Forelimb muscle (tissue), 1 donor: Measurements from ENCODE around the gene GJD2. TPM values are rescaled to one million over a fixed set of nuclear protein-coding genes. Genes with fewer than 3 reads are reported as not detected.

Experiments used
- DNase-seq: peaks from one replicate; pipeline ENCODE4 v3.0.0-alpha.2; 2013; ENCODE audit warnings: low read depth
- polyA plus RNA-seq: library from polyadenylated mRNA; unstranded; fragments of 120-200 nt; gene quantifications from one replicate; pipeline ENCODE4 v1.2.1, GENCODE V29; 2013; ENCODE audit not compliant: insufficient read length

The GJD2 gene
- polyA plus RNA-seq, 1 donor: 7.0 TPM

- no peak for DNase-seq
Observed at GRCh38 chr15:34773013-34773412, 18.2 kb upstream of the GJD2 start.

GRCh38 chr15:34772312-34772711, 17.5 kb upstream of the GJD2 start:
- DNase-seq: no peak

DNA sequence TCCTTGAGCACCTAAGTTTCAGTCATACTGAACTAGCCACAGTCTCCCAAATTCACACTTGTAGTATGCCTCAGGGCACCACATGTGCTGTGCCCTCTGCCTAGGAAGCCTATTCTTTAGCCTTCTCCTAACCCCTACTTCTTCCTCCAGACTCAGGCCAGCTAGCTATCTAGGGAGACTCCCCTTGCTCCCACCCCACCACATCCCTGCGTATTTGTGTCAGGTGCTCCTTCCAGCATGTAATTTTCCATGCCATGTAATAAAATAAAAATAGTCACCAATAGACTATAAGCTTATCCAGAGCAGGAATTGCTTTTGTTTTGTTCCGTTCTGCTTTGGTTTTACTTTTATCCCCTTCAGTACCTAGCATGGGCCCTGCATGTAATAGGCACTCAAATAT, 14.9 kb upstream of the GJD2 start:
- no peak for DNase-seq

DNA sequence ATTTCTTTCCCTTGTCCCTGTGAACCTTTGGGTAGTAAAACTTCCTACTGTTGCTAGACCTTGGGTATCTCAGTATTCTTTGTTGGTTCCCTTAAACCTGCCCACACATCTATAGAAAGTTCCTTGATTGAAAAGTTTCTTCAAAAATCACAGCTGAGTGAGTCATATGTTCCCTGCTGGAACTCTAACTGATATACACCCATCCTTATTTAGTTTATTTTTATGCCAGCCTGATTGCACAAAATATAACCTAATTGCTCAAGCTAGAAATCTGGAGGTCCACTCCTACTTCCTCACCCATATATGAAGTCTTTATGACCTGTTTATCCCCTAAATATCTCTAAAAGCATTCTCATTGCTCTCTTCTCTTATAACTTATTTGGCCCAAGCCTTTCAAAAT, 13.7 kb upstream of the GJD2 start:
- no peak for DNase-seq

- no peak for DNase-seq
Observed at GRCh38 chr15:34765741-34766140, 10.9 kb upstream of the GJD2 start.

DNA sequence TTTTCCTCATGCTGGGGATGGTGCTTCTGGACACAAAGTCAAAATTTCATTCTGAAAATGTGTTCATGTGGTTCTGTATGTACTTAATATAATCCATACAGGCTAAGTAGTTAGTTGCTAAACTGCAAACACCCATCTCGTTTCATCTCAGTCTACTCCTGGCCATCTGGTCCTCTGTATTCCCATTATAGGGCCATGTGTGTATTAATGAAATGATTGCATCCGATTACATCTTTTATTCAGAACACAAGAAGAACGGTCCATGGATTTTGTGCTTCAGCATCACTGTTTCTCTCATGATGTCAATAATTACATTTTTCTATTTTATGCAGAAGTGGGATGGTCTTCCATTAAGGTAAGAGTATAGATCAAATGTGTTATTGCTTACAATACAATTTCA, 6.1 kb upstream of the GJD2 start:
- no peak for DNase-seq

DNA sequence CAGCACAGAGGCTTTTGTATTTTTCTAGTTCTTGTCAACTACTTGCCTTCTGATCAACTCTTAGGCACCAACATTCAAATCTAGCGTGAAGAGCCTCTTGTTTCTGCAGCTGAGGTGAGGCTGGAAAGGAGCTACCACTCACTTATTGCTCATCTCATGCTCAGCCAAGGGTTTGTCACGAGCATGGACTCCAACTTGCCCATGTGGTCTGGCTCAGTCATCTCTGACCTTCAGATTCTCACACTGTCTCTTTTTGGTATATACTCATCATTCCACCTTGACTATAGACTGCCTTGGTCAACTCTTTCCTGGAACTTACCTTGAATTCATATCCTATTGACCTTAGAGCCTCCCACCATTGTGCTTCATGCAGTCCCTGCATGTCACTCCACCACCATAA, 5.2 kb upstream of the GJD2 start:
- no peak for DNase-seq

DNA sequence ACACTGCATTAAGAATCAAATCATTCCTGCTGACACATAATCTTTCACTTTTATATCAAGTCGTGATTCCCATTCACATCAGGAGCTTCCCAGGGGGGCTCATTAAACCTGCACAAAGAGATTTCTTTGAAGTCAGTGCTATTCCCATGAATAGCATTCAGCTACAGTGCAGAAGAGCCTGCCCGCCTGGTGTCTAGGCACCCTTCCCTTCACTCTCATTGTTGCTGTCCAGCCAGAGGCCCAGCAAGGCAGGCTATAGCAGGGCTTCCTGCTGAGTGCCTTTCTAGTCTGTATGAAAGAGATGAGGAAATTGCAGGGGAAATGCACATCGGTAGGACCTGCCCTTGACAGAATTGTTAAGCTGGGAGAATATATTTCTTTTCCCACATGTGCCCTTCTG, 4.5 kb upstream of the GJD2 start:
- DNase-seq: no peak

DNA sequence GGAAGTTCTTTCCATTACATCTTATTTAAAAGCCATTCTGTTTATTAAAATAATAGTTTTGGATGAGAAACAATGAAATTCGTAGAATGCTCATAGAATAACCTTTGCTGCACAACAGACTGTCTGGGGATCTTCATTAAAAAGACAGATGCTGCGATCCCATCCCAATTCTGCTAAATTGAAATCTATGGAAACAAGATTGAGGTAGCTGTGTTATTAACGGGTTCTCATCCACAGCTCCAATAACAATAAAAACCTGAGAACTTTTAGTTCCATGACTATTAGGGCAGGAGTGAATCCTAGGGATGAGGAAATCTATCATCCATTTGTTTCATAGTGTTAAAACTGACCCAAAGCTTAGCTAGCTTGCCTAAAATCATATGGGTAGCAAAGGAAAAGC, 2.5 kb upstream of the GJD2 start:
- no peak for DNase-seq

DNA sequence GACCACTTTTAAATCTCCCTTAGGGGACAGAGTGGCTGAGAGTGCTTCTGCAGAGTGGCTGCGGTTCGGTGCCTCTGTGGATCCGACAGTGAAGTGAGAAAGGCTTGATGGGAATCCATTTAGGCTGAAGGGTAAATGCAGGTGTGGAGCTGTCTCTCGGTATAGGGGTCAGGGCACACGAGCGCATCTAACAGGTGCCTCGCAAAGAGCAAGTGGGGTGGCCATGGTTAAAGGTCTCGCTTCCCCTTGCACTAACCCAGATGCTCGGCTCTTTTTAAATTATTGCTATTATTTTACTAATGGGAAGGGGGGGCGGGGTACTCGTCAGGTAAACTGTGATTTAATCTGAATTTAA, 598 bp upstream of the GJD2 start:
- DNase-seq: no peak

DNA sequence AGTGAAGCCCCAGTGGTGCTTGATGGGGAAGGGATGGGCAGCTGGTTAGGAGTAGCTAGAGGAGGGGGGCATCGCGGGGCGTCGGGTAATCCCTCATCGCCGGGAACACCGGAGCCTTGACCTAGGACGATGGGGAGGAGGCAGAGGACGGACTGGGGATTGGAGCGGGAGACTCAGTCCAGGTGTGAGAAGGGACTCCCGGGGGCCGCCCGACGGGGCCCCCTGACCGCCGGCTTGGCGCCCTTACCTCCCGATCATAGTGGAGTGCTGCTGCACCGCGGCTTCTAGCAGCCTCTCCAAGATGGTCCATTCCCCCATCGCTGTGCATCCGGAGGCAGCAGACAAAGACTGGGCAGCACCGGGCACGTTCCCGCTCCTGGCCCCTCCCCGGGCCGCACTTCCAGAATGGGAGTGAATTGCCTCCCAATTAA, 612 bp downstream of the GJD2 start:
- DNase-seq: no peak

DNA sequence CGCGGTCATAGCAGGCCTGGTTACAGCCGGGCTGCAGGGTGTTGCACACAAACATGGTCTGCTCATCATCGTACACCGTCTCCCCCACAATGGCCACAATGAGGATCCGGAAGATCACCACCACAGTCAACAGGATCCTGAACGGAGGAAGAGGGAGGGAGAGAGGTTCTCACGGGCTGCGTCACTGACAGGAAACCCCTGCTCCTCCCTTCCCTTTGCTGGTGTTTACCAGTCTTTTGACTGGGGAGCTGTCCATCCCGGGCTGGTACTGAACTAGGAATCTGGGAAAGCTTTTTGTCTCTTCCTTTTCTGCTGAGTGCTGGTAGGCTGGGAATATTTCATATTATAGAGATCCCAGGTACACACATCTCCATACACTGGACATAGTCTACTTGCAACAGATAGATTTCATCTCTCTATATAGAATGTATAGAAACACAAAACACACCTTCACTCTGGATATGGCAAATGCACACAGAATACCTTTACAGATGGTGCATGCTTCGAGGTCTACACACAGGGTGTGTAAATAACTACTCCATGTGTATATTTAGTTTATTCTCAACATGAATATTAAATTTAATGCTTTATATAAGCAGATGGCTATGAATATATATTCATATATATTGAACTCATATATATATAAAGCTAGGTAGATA, 1.4 kb downstream of the GJD2 start:
- no peak for DNase-seq

GRCh38 chr15:34749691-34750090, 5.1 kb downstream of the GJD2 start:
- DNase-seq: no peak

- no peak for DNase-seq
Observed at GRCh38 chr15:34739346-34739745, 15.5 kb downstream of the GJD2 start.

- DNase-seq: no peak
Observed at GRCh38 chr15:34738002-34738401, 16.8 kb downstream of the GJD2 start.

GRCh38 chr15:34737477-34737876, 17.3 kb downstream of the GJD2 start:
- no peak for DNase-seq

- DNase-seq: no peak
Observed at GRCh38 chr15:34734303-34734702, 20.5 kb downstream of the GJD2 start.

GRCh38 chr15:34733621-34734020, 21.2 kb downstream of the GJD2 start:
- no peak for DNase-seq

DNA sequence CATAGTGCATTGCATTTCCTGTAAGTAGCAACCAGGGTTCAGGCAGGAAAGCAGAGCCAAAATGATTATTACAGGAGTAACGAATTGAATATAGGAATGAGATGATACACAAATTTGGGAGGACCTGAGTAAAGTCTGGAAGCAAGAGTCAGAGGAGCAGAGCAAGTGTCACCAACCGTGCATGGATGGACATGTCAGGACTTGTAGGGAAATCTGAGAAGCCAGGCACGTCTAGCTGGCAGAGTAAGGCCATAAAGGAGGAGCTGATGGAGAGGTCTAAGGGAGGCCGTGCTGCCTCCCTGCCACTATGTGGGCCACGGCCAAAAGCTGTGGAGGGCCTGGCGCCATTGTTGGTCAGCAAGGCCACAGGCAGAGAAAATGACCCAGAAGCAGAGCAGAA, 22.4 kb downstream of the GJD2 start:
- no peak for DNase-seq

DNA sequence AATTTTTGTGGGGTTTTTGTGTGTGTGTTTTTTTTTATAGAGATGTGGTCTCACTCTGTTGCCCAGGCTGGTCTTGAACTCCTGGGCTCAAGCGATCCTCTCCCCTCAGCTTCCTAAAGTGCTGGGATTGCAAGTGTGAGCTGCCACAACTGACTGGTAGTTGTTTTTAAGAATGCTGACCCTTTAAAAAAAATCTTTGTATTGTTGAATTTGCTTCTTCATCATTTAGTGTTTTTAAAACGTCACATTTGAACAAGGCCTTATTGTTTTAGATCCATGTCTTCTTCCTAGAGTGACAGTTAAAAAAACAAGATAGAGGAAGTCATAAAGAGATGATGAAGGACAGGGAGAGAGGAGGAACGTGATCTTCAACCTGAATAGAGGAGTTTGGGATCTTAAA, 24.1 kb downstream of the GJD2 start:
- DNase-seq: no peak

- DNase-seq: no peak
Observed at GRCh38 chr15:34729886-34730285, 24.9 kb downstream of the GJD2 start.

- DNase-seq: no peak
Observed at GRCh38 chr15:34729056-34729455, 25.7 kb downstream of the GJD2 start.

DNA sequence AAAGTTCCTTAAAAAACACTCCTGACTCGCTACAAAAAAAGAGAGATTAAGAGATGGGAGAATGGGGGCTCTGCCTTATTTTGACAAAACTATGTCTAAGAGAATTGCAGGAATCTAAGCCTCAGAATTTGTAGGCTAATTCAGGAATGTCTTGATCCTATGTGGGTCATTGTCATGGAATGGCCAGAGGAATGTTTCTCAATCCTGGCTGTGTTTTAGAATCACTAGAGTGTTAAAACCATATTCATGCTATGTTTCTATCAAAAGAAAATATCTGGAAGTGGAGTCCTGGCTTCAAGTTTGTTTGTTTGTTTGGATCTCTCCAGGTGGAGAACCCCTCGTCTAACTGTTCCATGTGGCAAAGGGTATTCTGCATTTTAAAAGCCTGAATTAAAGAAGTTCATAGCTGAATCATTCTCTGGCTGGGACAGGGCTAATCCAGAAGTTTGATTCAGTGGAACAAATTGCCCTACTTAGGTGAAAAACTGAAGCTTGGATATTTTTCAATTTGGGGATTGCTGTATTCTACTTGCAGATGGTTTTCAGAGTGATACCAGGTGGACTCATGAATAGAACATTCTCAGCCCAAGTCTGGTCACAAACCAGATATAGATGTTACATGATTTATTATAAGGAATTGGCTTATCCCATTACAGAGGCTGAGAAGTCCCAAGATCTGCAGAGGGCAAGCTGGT, 28.2 kb downstream of the GJD2 start:
- DNase-seq: no peak

DNA sequence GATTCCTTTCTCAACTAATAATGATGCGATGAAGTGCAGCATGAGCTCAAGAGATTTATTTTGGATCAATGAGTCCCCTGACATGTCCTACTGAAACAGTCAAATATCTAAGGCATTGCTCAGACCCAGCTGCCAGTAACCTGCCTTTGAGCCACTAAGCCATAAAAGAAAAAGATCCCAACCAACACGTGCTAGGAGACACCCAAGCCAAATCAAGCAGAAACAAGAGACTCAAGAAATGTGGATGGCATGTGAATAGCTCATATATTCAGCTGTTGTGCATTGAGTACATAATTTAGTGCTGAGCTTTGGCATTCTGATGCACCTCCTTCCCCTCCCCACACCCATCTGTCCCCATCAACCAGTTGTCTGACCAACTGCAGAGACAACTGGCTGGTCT, 29.2 kb downstream of the GJD2 start:
- no peak for DNase-seq
